ENCODE data around the gene RRM1. TPM values are rescaled to one million over a fixed set of nuclear protein-coding genes. Genes with fewer than 3 reads are reported as not detected.

The RRM1 gene
- total RNA-seq: 15.4 and 25.5 TPM in 2 replicates

DNA sequence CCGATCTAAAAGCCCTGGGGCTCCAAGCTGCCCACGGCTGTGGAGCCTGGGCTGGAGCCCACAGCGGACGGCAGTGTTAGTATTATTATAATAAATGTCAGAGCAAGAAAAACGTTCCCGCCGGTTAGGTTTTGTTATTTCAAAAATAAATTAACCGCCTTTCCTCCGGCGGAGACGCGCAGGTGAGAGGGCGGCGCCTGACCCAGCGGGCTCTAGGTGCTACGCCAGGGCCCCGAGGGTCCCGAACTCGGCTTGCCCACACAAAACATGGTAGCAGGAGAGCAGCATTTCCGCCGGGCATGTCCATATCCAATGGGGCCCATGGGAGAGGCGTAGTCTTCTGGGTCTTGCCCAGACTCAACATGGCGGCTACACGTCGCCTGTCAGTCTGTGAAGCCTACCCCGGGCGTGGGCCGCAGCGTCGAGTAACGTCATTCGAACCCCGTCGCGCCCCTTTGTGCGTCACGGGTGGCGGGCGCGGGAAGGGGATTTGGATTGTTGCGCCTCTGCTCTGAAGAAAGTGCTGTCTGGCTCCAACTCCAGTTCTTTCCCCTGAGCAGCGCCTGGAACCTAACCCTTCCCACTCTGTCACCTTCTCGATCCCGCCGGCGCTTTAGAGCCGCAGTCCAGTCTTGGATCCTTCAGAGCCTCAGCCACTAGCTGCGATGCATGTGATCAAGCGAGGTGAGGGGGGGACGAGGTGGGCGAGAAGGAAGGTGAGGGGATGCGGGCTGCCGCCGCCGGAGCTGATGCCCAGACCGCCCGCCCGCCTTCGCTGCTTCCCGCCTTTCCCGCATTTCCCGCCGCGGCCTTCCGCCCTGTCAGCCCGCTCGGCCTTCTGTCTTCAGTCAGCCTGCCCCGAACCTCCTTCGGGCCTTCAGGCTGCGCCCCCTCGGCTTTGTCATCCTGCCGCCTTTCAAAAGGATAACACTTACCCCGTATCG, at the start of gene RRM1:
Gene RRM1, plus strand, starts transcription at position 452 of the 944 bp plus-strand sequence. Its CDS starts 214 bp downstream, at position 666.

Other genes with a start within 250 kb of the RRM1 start
- 25.0 and 27.7 TPM in 2 replicates for gene STIM1, start 239.1 kb upstream of the RRM1 start, total RNA-seq